ENCODE results near the gene SLC25A38. TPM values are rescaled to one million over a fixed set of nuclear protein-coding genes. Genes with fewer than 3 reads are reported as not detected.
"Not testable (repeated sequence)": the region's sequence is repeated elsewhere in the genome, so short reads cannot be mapped to it uniquely, and the experiment has no call there.

The SLC25A38 gene
- total RNA-seq, 1 donor from 2014 or later, result 37.5 TPM

DNA sequence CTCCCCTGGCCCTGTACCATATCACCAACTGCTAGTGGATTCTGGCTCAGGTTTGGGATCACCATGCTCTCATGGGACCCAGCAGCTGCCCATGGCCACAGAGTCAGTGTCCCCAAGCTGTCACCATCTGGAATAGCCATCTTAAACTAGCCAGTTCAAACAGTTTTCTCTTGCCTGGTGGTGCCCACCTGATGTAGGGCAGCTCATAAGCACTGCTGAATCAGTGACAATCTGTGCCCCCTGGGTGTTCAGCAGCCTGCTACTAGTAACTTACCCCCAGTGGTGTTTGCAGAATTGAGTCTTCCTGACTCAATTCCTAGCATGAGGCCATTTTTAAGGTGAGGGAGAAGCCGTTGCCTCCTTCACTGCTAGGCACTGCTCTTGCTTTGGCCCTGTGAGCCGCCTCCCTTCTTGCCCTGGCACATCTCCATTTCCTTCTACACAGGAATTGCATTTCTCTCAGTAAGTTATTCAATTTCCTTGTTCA, 31.3 kb downstream of the SLC25A38 start:
- H3K27ac Mint-ChIP-seq, result peak overlapping the region; percentile 1
- DNase-seq (ENCODE audit: low spot score), result no peak
- peaks cover 6% of the 10 kb centered on the region for H3K27me3 Mint-ChIP-seq (ENCODE audit: low read depth)
- no peaks in the 10 kb centered on the region for H3K9me3 Mint-ChIP-seq
- intact Hi-C loops (cut with micrococcal nuclease), result no loop called here
- peaks cover 56% of the 10 kb centered on the region for H3K36me3 Mint-ChIP-seq (ENCODE audit: low read depth)
- no peak overlapping the region for H3K4me3 Mint-ChIP-seq (ENCODE audit: low read depth)
- H3K4me1 Mint-ChIP-seq (ENCODE audit: low read depth), result peaks cover 26% of the 10 kb centered on the region

DNA sequence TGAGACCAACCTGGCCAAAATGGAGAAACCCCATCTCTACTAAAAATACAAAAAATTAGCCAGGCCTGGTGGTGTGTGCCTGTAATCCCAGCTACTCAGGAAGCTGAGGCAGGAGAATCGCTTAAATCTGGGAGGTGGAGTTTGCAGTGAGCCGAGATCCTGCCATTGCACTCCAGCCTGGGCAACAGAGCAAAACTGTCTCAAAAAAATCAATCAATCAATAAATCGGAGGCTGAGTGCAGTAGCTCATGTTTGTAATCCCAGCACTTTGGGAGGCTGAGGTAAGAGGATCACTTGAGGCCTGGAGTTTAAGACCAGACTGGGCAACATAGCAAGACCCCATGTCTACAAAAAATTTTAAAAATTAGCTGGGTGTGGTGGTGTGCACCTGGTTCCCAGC, 32.1 kb downstream of the SLC25A38 start:
- H3K36me3 Mint-ChIP-seq (ENCODE audit: low read depth), result peaks cover 47% of the 10 kb centered on the region

GRCh38 chr3:39415983-39416382, 32.8 kb downstream of the SLC25A38 start:
- Mint-ChIP-seq H3K36me3 (ENCODE audit: low read depth) (peaks cover 41% of the 10 kb centered on the region), H3K4me1 (ENCODE audit: low read depth) (peaks cover 17% of the 10 kb centered on the region), H3K9me3 (no peaks in the 10 kb centered on the region), H3K27ac (no peak overlapping the region), H3K27me3 (ENCODE audit: low read depth) (peaks cover 11% of the 10 kb centered on the region), H3K4me3 (ENCODE audit: low read depth) (no peak overlapping the region)
- no peak for DNase-seq (ENCODE audit: low spot score)
- intact Hi-C loops (cut with micrococcal nuclease), result no loop called here

More for the DNA sequence above, 32.1 kb downstream of the SLC25A38 start:
- DNase-seq (ENCODE audit: low spot score); H3K9me3 Mint-ChIP-seq; intact Hi-C loops (cut with micrococcal nuclease); H3K27me3 Mint-ChIP-seq (ENCODE audit: low read depth); H3K27ac Mint-ChIP-seq; H3K4me3 Mint-ChIP-seq (ENCODE audit: low read depth): not testable (repeated sequence)
- H3K4me1 Mint-ChIP-seq (ENCODE audit: low read depth), result peaks cover 20% of the 10 kb centered on the region

GRCh38 chr3:39416998-39417397, 33.8 kb downstream of the SLC25A38 start:
- not testable (repeated sequence) for H3K9me3 Mint-ChIP-seq

DNA sequence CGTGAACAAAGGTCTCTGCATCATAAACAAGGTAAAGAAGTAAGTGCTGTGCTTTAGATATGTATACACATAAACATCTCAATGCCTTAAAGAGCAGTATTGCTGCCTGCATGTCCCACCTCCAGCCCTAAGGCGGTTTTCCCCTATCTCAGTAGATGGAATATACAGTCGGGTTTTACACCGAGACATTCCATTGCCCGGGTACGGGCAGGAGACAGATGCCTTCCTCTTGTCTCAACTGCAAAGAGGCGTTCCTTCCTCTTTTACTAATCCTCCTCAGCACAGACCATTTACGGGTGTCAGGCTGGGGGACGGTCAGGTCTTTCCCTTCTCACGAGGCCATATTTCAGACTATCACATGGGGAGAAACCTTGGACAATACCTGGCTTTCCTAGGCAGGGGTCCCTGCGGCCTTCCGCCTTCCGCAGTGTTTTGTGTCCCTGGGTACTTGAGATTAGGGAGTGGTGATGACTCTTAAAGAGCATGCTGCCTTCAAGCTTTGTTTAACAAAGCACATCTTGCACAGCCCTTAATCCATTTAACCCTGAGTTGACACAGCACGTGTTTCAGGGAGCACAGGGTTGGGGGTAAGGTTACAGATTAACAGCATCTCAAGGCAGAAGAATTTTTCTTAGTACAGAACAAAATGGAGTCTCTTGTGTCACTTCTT, 35.5 kb downstream of the SLC25A38 start:
- H3K27ac Mint-ChIP-seq; intact Hi-C loops (cut with micrococcal nuclease); H3K4me1 Mint-ChIP-seq (ENCODE audit: low read depth); H3K9me3 Mint-ChIP-seq; H3K4me3 Mint-ChIP-seq (ENCODE audit: low read depth); DNase-seq (ENCODE audit: low spot score): not testable (repeated sequence)
- Mint-ChIP-seq H3K36me3 (ENCODE audit: low read depth) (peaks cover 14% of the 10 kb centered on the region), H3K27me3 (ENCODE audit: low read depth) (peaks cover 14% of the 10 kb centered on the region)

More at GRCh38 chr3:39416998-39417397, 33.8 kb downstream of the SLC25A38 start:
- intact Hi-C loops (cut with micrococcal nuclease); H3K4me3 Mint-ChIP-seq (ENCODE audit: low read depth); H3K4me1 Mint-ChIP-seq (ENCODE audit: low read depth); DNase-seq (ENCODE audit: low spot score); H3K27ac Mint-ChIP-seq: not testable (repeated sequence)
- H3K27me3 Mint-ChIP-seq (ENCODE audit: low read depth), result peaks cover 14% of the 10 kb centered on the region
- H3K36me3 Mint-ChIP-seq (ENCODE audit: low read depth), result peaks cover 30% of the 10 kb centered on the region

DNA sequence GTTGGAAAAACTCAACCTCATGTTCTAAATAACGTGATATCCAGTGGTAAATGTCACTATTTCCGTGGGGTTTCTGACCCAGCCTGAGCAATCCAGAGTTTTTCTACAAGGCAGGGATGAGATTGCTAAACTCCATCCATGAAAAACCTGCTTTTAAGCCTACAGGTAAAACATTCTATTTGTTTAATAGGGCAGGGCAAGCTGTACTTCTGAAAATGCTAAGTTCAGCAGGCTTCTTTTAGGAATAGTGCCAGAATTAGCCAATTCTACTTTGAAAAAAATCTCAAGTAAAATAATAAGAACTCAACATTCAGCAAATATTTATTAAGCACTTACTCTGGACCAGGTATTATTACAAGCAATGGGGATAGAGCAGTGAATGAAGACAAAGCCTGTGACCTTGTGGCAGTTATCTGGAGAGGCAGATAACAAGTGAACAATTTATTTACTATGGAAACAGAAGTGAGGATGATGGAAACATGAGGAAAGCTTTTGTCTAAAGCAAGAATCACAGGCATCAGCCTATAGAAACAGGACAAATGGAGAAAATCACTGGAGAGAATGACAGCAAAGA, 36.7 kb downstream of the SLC25A38 start:
- H3K27ac Mint-ChIP-seq, result no peak overlapping the region
- no peak for DNase-seq (ENCODE audit: low spot score)
- no peaks in the 10 kb centered on the region for H3K9me3 Mint-ChIP-seq
- peaks cover 14% of the 10 kb centered on the region for H3K27me3 Mint-ChIP-seq (ENCODE audit: low read depth)
- H3K4me3 Mint-ChIP-seq (ENCODE audit: low read depth), result no peak overlapping the region
- peaks cover 3% of the 10 kb centered on the region for H3K4me1 Mint-ChIP-seq (ENCODE audit: low read depth)
- intact Hi-C loops (cut with micrococcal nuclease), result no loop called here
- peaks cover 2% of the 10 kb centered on the region for H3K36me3 Mint-ChIP-seq (ENCODE audit: low read depth)

DNA sequence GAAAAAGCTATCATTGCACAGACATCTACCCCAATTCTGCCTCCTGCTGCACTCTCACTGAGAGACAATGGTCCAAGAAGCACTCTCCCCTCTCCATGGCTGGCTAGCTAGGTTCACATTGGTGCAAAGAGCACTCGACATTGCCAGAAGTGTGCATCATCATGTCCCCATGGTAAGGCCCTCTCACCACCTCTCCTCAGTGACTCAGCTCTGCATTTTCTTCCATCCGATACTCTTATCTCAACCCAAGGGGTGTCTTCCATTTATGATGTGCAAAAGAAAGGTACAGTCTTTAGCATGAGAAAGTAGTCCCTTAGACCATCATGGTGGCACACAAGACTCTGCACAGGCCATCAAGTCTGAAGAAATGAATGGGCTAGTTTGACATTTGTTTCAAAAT, 37.4 kb downstream of the SLC25A38 start:
- H3K4me3 Mint-ChIP-seq (ENCODE audit: low read depth), result no peak overlapping the region
- intact Hi-C loops (cut with micrococcal nuclease), result no loop called here
- H3K4me1 Mint-ChIP-seq (ENCODE audit: low read depth), result peaks cover 3% of the 10 kb centered on the region
- no peaks in the 10 kb centered on the region for H3K9me3 Mint-ChIP-seq
- no peaks in the 10 kb centered on the region for H3K36me3 Mint-ChIP-seq (ENCODE audit: low read depth)
- DNase-seq (ENCODE audit: low spot score), result no peak
- H3K27me3 Mint-ChIP-seq (ENCODE audit: low read depth), result peaks cover 14% of the 10 kb centered on the region
- H3K27ac Mint-ChIP-seq, result no peak overlapping the region

GRCh38 chr3:39423436-39423970, 40.3 kb downstream of the SLC25A38 start:
- Mint-ChIP-seq H3K4me1 (ENCODE audit: low read depth) (peaks cover 2% of the 10 kb centered on the region), H3K27me3 (ENCODE audit: low read depth) (peaks cover 12% of the 10 kb centered on the region), H3K4me3 (ENCODE audit: low read depth) (no peak overlapping the region), H3K27ac (no peak overlapping the region), H3K9me3 (no peaks in the 10 kb centered on the region), H3K36me3 (ENCODE audit: low read depth) (no peaks in the 10 kb centered on the region)
- intact Hi-C loops (cut with micrococcal nuclease), result no loop called here
- DNase-seq (ENCODE audit: low spot score), result no peak

- H3K4me3 Mint-ChIP-seq (ENCODE audit: low read depth), result no peak overlapping the region
- H3K27ac Mint-ChIP-seq, result no peak overlapping the region
- H3K36me3 Mint-ChIP-seq (ENCODE audit: low read depth), result no peaks in the 10 kb centered on the region
- no peaks in the 10 kb centered on the region for H3K4me1 Mint-ChIP-seq (ENCODE audit: low read depth)
- peaks cover 4% of the 10 kb centered on the region for H3K27me3 Mint-ChIP-seq (ENCODE audit: low read depth)
- H3K9me3 Mint-ChIP-seq, result no peaks in the 10 kb centered on the region
- intact Hi-C loops (cut with micrococcal nuclease), result no loop called here
- no peak for DNase-seq (ENCODE audit: low spot score)
Measured at GRCh38 chr3:39426312-39426711, 43.1 kb downstream of the SLC25A38 start.

DNA sequence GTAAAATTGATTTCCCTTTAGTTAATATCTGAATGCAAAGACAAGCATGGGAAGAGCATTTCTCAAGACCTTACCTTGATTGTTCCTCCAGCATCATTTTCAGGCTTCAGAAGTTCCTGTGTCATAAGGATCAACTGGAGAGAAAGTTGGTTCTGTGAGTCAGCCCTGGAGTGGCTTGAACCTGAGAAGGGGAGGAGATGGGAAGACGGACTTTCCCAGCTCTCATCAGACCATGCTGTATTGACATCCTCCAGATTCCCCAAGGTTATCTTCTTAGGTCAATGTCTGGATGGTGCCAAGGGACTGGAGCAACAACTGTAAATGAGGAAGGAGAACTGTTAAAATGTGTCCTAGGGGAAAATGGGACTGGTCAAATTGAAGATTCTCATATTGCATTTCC, 44.3 kb downstream of the SLC25A38 start:
- intact Hi-C loops (cut with micrococcal nuclease), result no loop called here
- H3K9me3 Mint-ChIP-seq, result no peaks in the 10 kb centered on the region
- no peaks in the 10 kb centered on the region for H3K4me1 Mint-ChIP-seq (ENCODE audit: low read depth)
- H3K4me3 Mint-ChIP-seq (ENCODE audit: low read depth), result no peak overlapping the region
- DNase-seq (ENCODE audit: low spot score), result no peak
- H3K27ac Mint-ChIP-seq, result no peak overlapping the region
- H3K27me3 Mint-ChIP-seq (ENCODE audit: low read depth), result peaks cover 4% of the 10 kb centered on the region
- H3K36me3 Mint-ChIP-seq (ENCODE audit: low read depth), result no peaks in the 10 kb centered on the region

DNA sequence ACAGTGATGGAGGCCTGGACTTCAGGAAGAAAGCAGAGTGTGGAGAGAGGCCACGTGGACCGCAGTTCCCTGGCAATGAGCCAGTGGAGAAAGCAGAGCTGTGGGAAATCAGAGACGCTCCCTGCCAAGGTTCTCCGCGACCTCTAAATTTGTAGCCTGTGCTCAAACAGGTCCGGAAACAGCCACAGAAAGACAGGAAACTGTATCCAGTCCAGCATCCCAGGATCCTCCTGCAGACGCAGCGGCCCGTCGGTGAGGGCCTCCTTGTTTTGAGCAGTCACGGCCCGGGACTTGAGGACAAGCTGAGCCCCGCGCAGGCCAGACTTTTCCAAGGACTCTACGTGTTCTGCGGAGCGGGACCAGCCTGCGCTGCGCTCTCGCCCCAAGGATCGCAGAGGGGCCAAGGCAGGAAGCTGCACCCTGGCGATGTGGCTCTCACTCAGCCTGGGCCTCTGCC, 45.6 kb downstream of the SLC25A38 start:
- H3K4me1 Mint-ChIP-seq (ENCODE audit: low read depth), result no peaks in the 10 kb centered on the region
- H3K36me3 Mint-ChIP-seq (ENCODE audit: low read depth), result no peaks in the 10 kb centered on the region
- DNase-seq (ENCODE audit: low spot score), result no peak
- H3K4me3 Mint-ChIP-seq (ENCODE audit: low read depth), result no peak overlapping the region
- peaks cover 4% of the 10 kb centered on the region for H3K27me3 Mint-ChIP-seq (ENCODE audit: low read depth)
- no peaks in the 10 kb centered on the region for H3K9me3 Mint-ChIP-seq
- H3K27ac Mint-ChIP-seq, result no peak overlapping the region
- intact Hi-C loops (cut with micrococcal nuclease), result no loop called here

GRCh38 chr3:39429466-39429865, 46.3 kb downstream of the SLC25A38 start:
- intact Hi-C loops (cut with micrococcal nuclease), result no loop called here

GRCh38 chr3:39432342-39432741, 49.2 kb downstream of the SLC25A38 start:
- no peak for DNase-seq (ENCODE audit: low spot score)
- intact Hi-C loops (cut with micrococcal nuclease), result no loop called here
- H3K36me3 Mint-ChIP-seq (ENCODE audit: low read depth), result no peaks in the 10 kb centered on the region
- no peak overlapping the region for H3K27ac Mint-ChIP-seq
- no peaks in the 10 kb centered on the region for H3K9me3 Mint-ChIP-seq
- H3K4me1 Mint-ChIP-seq (ENCODE audit: low read depth), result no peaks in the 10 kb centered on the region
- H3K4me3 Mint-ChIP-seq (ENCODE audit: low read depth), result no peak overlapping the region
- peaks cover 4% of the 10 kb centered on the region for H3K27me3 Mint-ChIP-seq (ENCODE audit: low read depth)

More at GRCh38 chr3:39429466-39429865, 46.3 kb downstream of the SLC25A38 start:
- H3K4me3 Mint-ChIP-seq (ENCODE audit: low read depth), result no peak overlapping the region
- no peaks in the 10 kb centered on the region for H3K36me3 Mint-ChIP-seq (ENCODE audit: low read depth)
- no peak overlapping the region for H3K27ac Mint-ChIP-seq
- no peaks in the 10 kb centered on the region for H3K9me3 Mint-ChIP-seq
- DNase-seq (ENCODE audit: low spot score), result no peak
- H3K4me1 Mint-ChIP-seq (ENCODE audit: low read depth), result no peaks in the 10 kb centered on the region
- H3K27me3 Mint-ChIP-seq (ENCODE audit: low read depth), result peaks cover 4% of the 10 kb centered on the region

Data from activated T-helper 2 cell treated with anti-CD3 and anti-CD28 coated beads, Interferon-gamma antibody, Interleukin-2, Interleukin-4, amounts not matched to agents 10 μg/mL and 5 μg/mL and 100 μg/mL, durations not matched to agents 14 hours and 24 hours and 36 hours (primary cell).